ENCODE measurements around the gene TUBE1.
A peak's percentile ranks its signal among the peaks of the same experiment; 100 is the strongest.
"Not testable (repeated sequence)": the region's sequence is repeated elsewhere in the genome, so short reads cannot be mapped to it uniquely, and the experiment has no call there.

The TUBE1 gene

GRCh38 chr6:112061605-112062004, 25.7 kb downstream of the TUBE1 start:
- no peak for DNase-seq

GRCh38 chr6:112058243-112059032, 28.8 kb downstream of the TUBE1 start:
- no peak for DNase-seq

- DNase-seq, result no peak
Measured at GRCh38 chr6:112054555-112055190, 32.6 kb downstream of the TUBE1 start.

GRCh38 chr6:112054001-112054400, 33.3 kb downstream of the TUBE1 start, which contains the start of gene CCN6:
TSS of gene CCN6 (plus strand) at chr6:112054104. CDS start at chr6:112054358, 254 bp downstream.
- DNase-seq, result no peak

GRCh38 chr6:112051251-112051740, 36.0 kb downstream of the TUBE1 start:
- DNase-seq, result not testable (repeated sequence)

- DNase-seq, result no peak
Measured at GRCh38 chr6:112050429-112050828, 36.9 kb downstream of the TUBE1 start.

- DNase-seq, result no peak
Measured at GRCh38 chr6:112049996-112050395, 37.3 kb downstream of the TUBE1 start.

GRCh38 chr6:112049026-112049799, 38.1 kb downstream of the TUBE1 start:
- DNase-seq, result no peak

- DNase-seq, result not testable (repeated sequence)
Measured at GRCh38 chr6:112047523-112047922, 39.8 kb downstream of the TUBE1 start.

- no peak for DNase-seq
Measured at GRCh38 chr6:112044856-112045255, 42.4 kb downstream of the TUBE1 start.

- no peak for DNase-seq
Measured at GRCh38 chr6:112044196-112044595, 43.1 kb downstream of the TUBE1 start.

- DNase-seq, result peak; percentile 89
Measured at GRCh38 chr6:112043032-112044007, 44.0 kb downstream of the TUBE1 start.

- no peak for DNase-seq
Measured at GRCh38 chr6:112041535-112041934, 45.7 kb downstream of the TUBE1 start.

- DNase-seq, result no peak
Measured at GRCh38 chr6:112040956-112041355, 46.3 kb downstream of the TUBE1 start.

- DNase-seq, result no peak
Measured at GRCh38 chr6:112039431-112039770, 47.9 kb downstream of the TUBE1 start.

GRCh38 chr6:112038756-112039430, 48.4 kb downstream of the TUBE1 start:
- DNase-seq, result no peak

- DNase-seq, result no peak
Measured at GRCh38 chr6:112038268-112038667, 49.0 kb downstream of the TUBE1 start.

GRCh38 chr6:112037783-112038216, 49.5 kb downstream of the TUBE1 start:
- DNase-seq, result peak; percentile 29

GRCh38 chr6:112036088-112036637, 51.1 kb downstream of the TUBE1 start:
- no peak for DNase-seq

- no peak for DNase-seq
Measured at GRCh38 chr6:112034616-112034995, 52.7 kb downstream of the TUBE1 start.
